Fibroblast of skin of back (primary cell): Measurements from ENCODE around the gene NAALADL2.
"Not testable (repeated sequence)": the region's sequence is repeated elsewhere in the genome, so short reads cannot be mapped to it uniquely, and the experiment has no call there.

Experiments
- DNase-seq: peaks from one replicate; pipeline ENCODE4 v3.0.0-alpha.2; 2013

NAALADL2 gene

GRCh38 chr3:175077216-175077615, 218.1 kb downstream of the NAALADL2 start:
- no peak for DNase-seq

- no peak for DNase-seq
These were observed 223.5 kb downstream of the NAALADL2 start for GRCh38 chr3:175082631-175083030.

- DNase-seq, result not testable (repeated sequence)
These were observed 228.0 kb downstream of the NAALADL2 start for GRCh38 chr3:175087128-175087527.

GRCh38 chr3:175088766-175089380, 229.7 kb downstream of the NAALADL2 start:
- DNase-seq, result no peak

GRCh38 chr3:175091426-175092114, 232.4 kb downstream of the NAALADL2 start:
- DNase-seq, result no peak

GRCh38 chr3:175093748-175094147, 234.6 kb downstream of the NAALADL2 start:
- DNase-seq, result no peak

GRCh38 chr3:175094344-175094743, 235.2 kb downstream of the NAALADL2 start:
- DNase-seq, result no peak

GRCh38 chr3:175098644-175099043, 239.5 kb downstream of the NAALADL2 start:
- DNase-seq, result no peak

GRCh38 chr3:175102161-175102560, 243.0 kb downstream of the NAALADL2 start:
- no peak for DNase-seq

GRCh38 chr3:175103298-175103697, 244.2 kb downstream of the NAALADL2 start:
- peak; percentile 27 for DNase-seq

- DNase-seq, result peak; percentile 35
These were observed 245.9 kb downstream of the NAALADL2 start for GRCh38 chr3:175105066-175105465.

GRCh38 chr3:175107231-175107630, 248.1 kb downstream of the NAALADL2 start:
- no peak for DNase-seq

- DNase-seq, result no peak
These were observed 248.9 kb downstream of the NAALADL2 start for GRCh38 chr3:175107995-175108394.

- DNase-seq, result peak; percentile 22
These were observed 249.5 kb downstream of the NAALADL2 start for GRCh38 chr3:175108613-175109151.

- no peak for DNase-seq
These were observed 251.9 kb downstream of the NAALADL2 start for GRCh38 chr3:175111036-175111435.

- DNase-seq, result no peak
These were observed 259.3 kb downstream of the NAALADL2 start for GRCh38 chr3:175118382-175118941.

GRCh38 chr3:175121225-175121624, 262.1 kb downstream of the NAALADL2 start:
- no peak for DNase-seq

GRCh38 chr3:175127075-175127662, 268.0 kb downstream of the NAALADL2 start:
- DNase-seq, result no peak

GRCh38 chr3:175129126-175129525, 270.0 kb downstream of the NAALADL2 start:
- peak; percentile 11 for DNase-seq

- DNase-seq, result no peak
These were observed 270.4 kb downstream of the NAALADL2 start for GRCh38 chr3:175129571-175129970.

- not testable (repeated sequence) for DNase-seq
These were observed 272.7 kb downstream of the NAALADL2 start for GRCh38 chr3:175131866-175132265.

GRCh38 chr3:175132706-175133105, 273.6 kb downstream of the NAALADL2 start:
- DNase-seq, result not testable (repeated sequence)

- DNase-seq, result no peak
These were observed 285.2 kb downstream of the NAALADL2 start for GRCh38 chr3:175144368-175144767.
